Lower leg skin (tissue), 3 donors: ENCODE measurements around the gene TMCO4.

Experiments
- CTCF ChIP-seq, 3 donors: fragments of 450-650 bp; IDR thresholded peaks; one replicate each; pipeline ENCODE4 v1.5.1; 2016; ENCODE audit warnings: antibody characterized with exemption in 3 of 3, mild to moderate bottlenecking in 3 of 3, moderate library complexity in 2 of 3
- POLR2A ChIP-seq, 2 donors: fragments of 450-650 bp; IDR thresholded peaks; one replicate each; pipeline ENCODE4 v1.6.1; 2016 to 2017; ENCODE audit warnings: antibody characterized with exemption in 2 of 2, mild to moderate bottlenecking in 1 of 2, moderate library complexity in 1 of 2

- TF ChIP-seq CTCF (IDR thresholded peaks at IDR 0.05), result no peak
- TF ChIP-seq POLR2A (IDR thresholded peaks at IDR 0.05), result no peak
Observed at GRCh38 chr1:19758227-19758830, 41.4 kb downstream of the TMCO4 start.
